H9 (cell line): ENCODE measurements around the gene MFSD11. TPM values are rescaled to one million over a fixed set of nuclear protein-coding genes. Genes with fewer than 3 reads are reported as not detected.

ENCODE experiments used
- DNase-seq: peaks from one replicate; pipeline ENCODE4 v3.0.0-alpha.2; 2017
- H2AFZ ChIP-seq: one replicate; pipeline ENCODE4 v1.6.1; 2013; ENCODE audit warnings: mild to moderate bottlenecking, low read length, control low read depth, moderate library complexity
- H2AK5ac ChIP-seq: 2 replicates; pipeline ENCODE4 v1.6.1; 2013; ENCODE audit warnings: low read length, control low read depth, mixed read lengths; ENCODE audit not compliant: insufficient read length
- H2BK120ac ChIP-seq: one replicate; pipeline ENCODE4 v1.6.1; 2013; ENCODE audit warnings: low read depth, mild to moderate bottlenecking, low read length, control low read depth, inconsistent platforms; ENCODE audit not compliant: poor library complexity, severe bottlenecking
- H2BK12ac ChIP-seq: 2 replicates; pipeline ENCODE4 v1.6.1; 2013; ENCODE audit warnings: low read length, control low read depth, mixed read lengths, low read depth; ENCODE audit not compliant: insufficient read length
- H2BK15ac ChIP-seq: 2 replicates; pipeline ENCODE4 v1.6.1; 2013; ENCODE audit warnings: low read depth, low read length, control low read depth
- H2BK20ac ChIP-seq: one replicate; pipeline ENCODE4 v1.6.1; 2013; ENCODE audit warnings: low read depth, mild to moderate bottlenecking, low read length, control low read depth, inconsistent platforms; ENCODE audit not compliant: poor library complexity, severe bottlenecking
- H2BK5ac ChIP-seq: 2 replicates; pipeline ENCODE4 v1.6.1; 2013; ENCODE audit warnings: low read length, control low read depth, mixed read lengths; ENCODE audit not compliant: insufficient read length
- H3K14ac ChIP-seq: 2 replicates; pipeline ENCODE4 v1.6.1; 2013; ENCODE audit warnings: low read length, control low read depth; ENCODE audit not compliant: insufficient read depth
- H3K18ac ChIP-seq: 2 replicates; pipeline ENCODE4 v1.6.1; 2013; ENCODE audit warnings: low read depth, mild to moderate bottlenecking, mixed read lengths, low read length, control low read depth; ENCODE audit not compliant: insufficient read length
- H3K23ac ChIP-seq: 2 replicates; pipeline ENCODE4 v1.6.1; 2013; ENCODE audit warnings: low read length, control low read depth, mixed read lengths, low read depth; ENCODE audit not compliant: insufficient read length
- H3K23me2 ChIP-seq: 2 replicates; pipeline ENCODE4 v1.6.1; 2013; ENCODE audit warnings: low read depth, mild to moderate bottlenecking, mixed read lengths, low read length, control low read depth; ENCODE audit not compliant: insufficient read length, poor library complexity, severe bottlenecking
- H3K27ac ChIP-seq: 2 replicates; pipeline ENCODE4 v1.5.1; 2013; ENCODE audit warnings: low read length, control low read depth, mixed read lengths, low read depth; ENCODE audit not compliant: insufficient read length
- H3K27me3 ChIP-seq: 2 replicates; pipeline ENCODE4 v1.6.1; 2013; ENCODE audit warnings: low read length, control low read depth, inconsistent platforms; ENCODE audit not compliant: insufficient read depth
- H3K4ac ChIP-seq: 2 replicates; pipeline ENCODE4 v1.6.1; 2013; ENCODE audit warnings: low read depth, mild to moderate bottlenecking, control low read depth, inconsistent platforms, low read length, moderate library complexity
- H3K4me1 ChIP-seq: 2 replicates; pipeline ENCODE4 v1.6.1; 2013; ENCODE audit warnings: low read length, control low read depth, inconsistent platforms; ENCODE audit not compliant: insufficient read depth
- H3K4me2 ChIP-seq: 2 replicates; pipeline ENCODE4 v1.6.1; 2013; ENCODE audit warnings: low read length, control low read depth, mixed read lengths; ENCODE audit not compliant: insufficient read length, insufficient read depth
- H3K56ac ChIP-seq: 2 replicates; pipeline ENCODE4 v1.6.1; 2013; ENCODE audit warnings: low read depth, mild to moderate bottlenecking, mixed read lengths, low read length, control low read depth; ENCODE audit not compliant: insufficient read length
- H3K79me1 ChIP-seq: 2 replicates; pipeline ENCODE4 v1.6.1; 2013; ENCODE audit warnings: low read depth, mild to moderate bottlenecking, moderate library complexity, low read length, control low read depth, inconsistent platforms; ENCODE audit not compliant: insufficient read depth, poor library complexity, severe bottlenecking
- H3K79me2 ChIP-seq: 2 replicates; pipeline ENCODE4 v1.6.1; 2013; ENCODE audit warnings: low read length, control low read depth, inconsistent platforms; ENCODE audit not compliant: insufficient read depth
- H3K9ac ChIP-seq: 2 replicates; pipeline ENCODE4 v1.6.1; 2013; ENCODE audit warnings: low read length, control low read depth, mixed read lengths; ENCODE audit not compliant: insufficient read length; ENCODE audit errors: extremely low read depth
- H3K9me3 ChIP-seq: one replicate; pipeline ENCODE4 v1.6.1; 2013; ENCODE audit warnings: low read depth, low read length, inconsistent platforms; ENCODE audit not compliant: control insufficient read depth
- H3T11ph ChIP-seq: one replicate; pipeline ENCODE4 v1.6.1; 2013; ENCODE audit warnings: mild to moderate bottlenecking, low read length, control low read depth, inconsistent platforms
- H4K20me1 ChIP-seq: one replicate; pipeline ENCODE4 v1.6.1; 2013; ENCODE audit not compliant: control insufficient read depth, insufficient read length, insufficient read depth
- H4K5ac ChIP-seq: 2 replicates; pipeline ENCODE4 v1.6.1; 2013; ENCODE audit warnings: low read depth, mild to moderate bottlenecking, mixed read lengths, low read length, control low read depth; ENCODE audit not compliant: insufficient read length
- H4K8ac ChIP-seq: replicated peaks from 2 replicates; pipeline ENCODE4 v1.6.1; 2013; ENCODE audit warnings: low read length, control low read depth, mixed read lengths, low read depth; ENCODE audit not compliant: insufficient read length
- H4K91ac ChIP-seq: 2 replicates; pipeline ENCODE4 v1.6.1; 2013; ENCODE audit warnings: low read depth, mild to moderate bottlenecking, moderate library complexity, mixed read lengths, low read length, control low read depth; ENCODE audit not compliant: insufficient read length
- H3K27ac Mint-ChIP-seq, 3 experiments: 2 replicates in 2 of 3; 3 replicates in 1 of 3; pipeline ENCODE4 v1.8.0; 2020 to 2021; ENCODE audit warnings: mixed read lengths in 3 of 3, mild to moderate bottlenecking in 1 of 3, moderate library complexity in 1 of 3
- H3K27me3 Mint-ChIP-seq: 2 replicates; pipeline ENCODE4 v1.8.0; 2021; ENCODE audit warnings: low read depth, mild to moderate bottlenecking, moderate library complexity, mixed read lengths
- H3K36me3 Mint-ChIP-seq, 3 experiments: 2 replicates in 2 of 3; 3 replicates in 1 of 3; pipeline ENCODE4 v1.8.0; 2020 to 2021; ENCODE audit warnings: low read depth in 3 of 3, mixed read lengths in 3 of 3; ENCODE audit not compliant: insufficient read depth in 1 of 3
- H3K4me1 Mint-ChIP-seq, 2 experiments: 2 replicates each; pipeline ENCODE4 v1.8.0; 2020; ENCODE audit warnings: mixed read lengths in 2 of 2
- H3K4me3 Mint-ChIP-seq, 2 experiments: 2 replicates in 1 of 2; 3 replicates in 1 of 2; pipeline ENCODE4 v1.8.0; 2020 to 2021; ENCODE audit warnings: mild to moderate bottlenecking in 2 of 2, mixed read lengths in 2 of 2, moderate library complexity in 1 of 2
- H3K9me3 Mint-ChIP-seq, 2 experiments: 2 replicates in 1 of 2; 3 replicates in 1 of 2; pipeline ENCODE4 v1.8.0; 2020; ENCODE audit warnings: mild to moderate bottlenecking in 2 of 2, mixed read lengths in 2 of 2, moderate library complexity in 1 of 2
- WGBS: extraction: QIAGEN DNeasy Blood & Tissue Kit; methylation state at CpG from one replicate; pipeline ENCODE4 v1.1.7; 2013; ENCODE audit warnings: missing lambda C conversion rate, low lambda C conversion rate, mixed read lengths; ENCODE audit not compliant: insufficient read length; ENCODE audit errors: extremely low coverage; 5-methylcytosine and 5-hydroxymethylcytosine counted together
- total RNA-seq: library from RNA; stranded (reverse); gene quantifications from 2 replicates; pipeline ENCODE4 v1.2.1, GENCODE V29; 2021
- TF ChIP-seq, protein P1 (sequence below): fragments of 200-600 bp; sonication (generic); conservative IDR thresholded peaks from 3 replicates; pipeline ENCODE4 v1.8.0; 2021; ENCODE audit warnings: antibody characterized with exemption, mild to moderate bottlenecking

MFSD11 gene
- total RNA-seq, 1 experiment from 2014 or later = 19.9 TPM

GRCh38 chr17:76735006-76735405, 2.9 kb upstream of the MFSD11 start:
- no peak overlapping the region for H2AFZ ChIP-seq
- peak overlapping the region; percentile 71 for H3K4me2 ChIP-seq
- H4K91ac ChIP-seq = no peak overlapping the region
- Mint-ChIP-seq H3K36me3 (peaks cover 37 to 59% (median 39%) of the 10 kb centered on the region in 3 experiments), H3K27me3 (peaks cover 2% of the 10 kb centered on the region), H3K27ac (peak overlapping the region; percentile 12 to 98 (median 79); a peak in 5 of 7 replicates), H3K9me3 (peaks cover 3 to 7% of the 10 kb centered on the region in 2 experiments; a peak in 2 of 5 replicates), H3K4me3 (peak overlapping the region; percentile 99 to 100), H3K4me1 (peaks cover 29 to 34% of the 10 kb centered on the region in 2 experiments)
- H4K5ac ChIP-seq = no peak overlapping the region
- no peak overlapping the region for H2BK120ac ChIP-seq
- H4K20me1 ChIP-seq = no peaks in the 10 kb centered on the region
- H2AK5ac ChIP-seq = no peak overlapping the region
- TF ChIP-seq, protein P1, sequence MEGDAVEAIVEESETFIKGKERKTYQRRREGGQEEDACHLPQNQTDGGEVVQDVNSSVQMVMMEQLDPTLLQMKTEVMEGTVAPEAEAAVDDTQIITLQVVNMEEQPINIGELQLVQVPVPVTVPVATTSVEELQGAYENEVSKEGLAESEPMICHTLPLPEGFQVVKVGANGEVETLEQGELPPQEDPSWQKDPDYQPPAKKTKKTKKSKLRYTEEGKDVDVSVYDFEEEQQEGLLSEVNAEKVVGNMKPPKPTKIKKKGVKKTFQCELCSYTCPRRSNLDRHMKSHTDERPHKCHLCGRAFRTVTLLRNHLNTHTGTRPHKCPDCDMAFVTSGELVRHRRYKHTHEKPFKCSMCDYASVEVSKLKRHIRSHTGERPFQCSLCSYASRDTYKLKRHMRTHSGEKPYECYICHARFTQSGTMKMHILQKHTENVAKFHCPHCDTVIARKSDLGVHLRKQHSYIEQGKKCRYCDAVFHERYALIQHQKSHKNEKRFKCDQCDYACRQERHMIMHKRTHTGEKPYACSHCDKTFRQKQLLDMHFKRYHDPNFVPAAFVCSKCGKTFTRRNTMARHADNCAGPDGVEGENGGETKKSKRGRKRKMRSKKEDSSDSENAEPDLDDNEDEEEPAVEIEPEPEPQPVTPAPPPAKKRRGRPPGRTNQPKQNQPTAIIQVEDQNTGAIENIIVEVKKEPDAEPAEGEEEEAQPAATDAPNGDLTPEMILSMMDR = no peak
- H2BK12ac ChIP-seq = no peak overlapping the region
- no peak overlapping the region for H3K18ac ChIP-seq
- no peak overlapping the region for H4K8ac ChIP-seq
- H3T11ph ChIP-seq = no peak overlapping the region
- H2BK20ac ChIP-seq = no peak overlapping the region
- peaks cover 17% of the 10 kb centered on the region; the same call in 1 of the 2 replicates for H3K79me2 ChIP-seq
- no peaks in the 10 kb centered on the region for H3K23me2 ChIP-seq
- WGBS = no CpG with 5 or more reads among the region's 5 CpGs
- H3K23ac ChIP-seq = no peak overlapping the region
- H3K27me3 ChIP-seq = no peaks in the 10 kb centered on the region
- H3K79me1 ChIP-seq = no peaks in the 10 kb centered on the region
- no peak overlapping the region for H3K4ac ChIP-seq
- H2BK15ac ChIP-seq = no peak overlapping the region
- no peak overlapping the region for H2BK5ac ChIP-seq
- H3K14ac ChIP-seq = no peak overlapping the region
- H3K4me1 ChIP-seq = no peaks in the 10 kb centered on the region
- H3K27ac ChIP-seq = no peak overlapping the region
- H3K9ac ChIP-seq = peak overlapping the region; percentile 55
- no peak overlapping the region for H3K56ac ChIP-seq
- DNase-seq = no peak
- no peaks in the 10 kb centered on the region for H3K9me3 ChIP-seq
